OCI-LY7 (cell line): ENCODE results near the gene ANO2. TPM values are rescaled to one million over a fixed set of nuclear protein-coding genes. Genes with fewer than 3 reads are reported as not detected.
"Not testable (repeated sequence)": the region's sequence is repeated elsewhere in the genome, so short reads cannot be mapped to it uniquely, and the experiment has no call there.

Source experiments
- BruUV-seq: library from RNA; stranded (reverse); fragments of 400-500 nt; replicated peaks from 2 replicates; lab custom pipeline; 2021; lab: Mats Ljungman, UMichigan
- CTCF ChIA-PET: fragments of 300-600 bp; sonication (Branson Sonifier 250); formaldehyde crosslinking; loops from one replicate; lab custom pipeline; 2022; ENCODE audit warnings: antibody characterized with exemption; ENCODE audit not compliant: unreplicated experiment; lab: Charles Lee
- POLR2A ChIA-PET: fragments of 300-600 bp; sonication (Branson Sonifier 250); formaldehyde crosslinking; loops from one replicate; lab custom pipeline; 2022; ENCODE audit warnings: antibody characterized with exemption; lab: Charles Lee
- DNase-seq: peaks from one replicate; pipeline ENCODE4 v3.0.0-alpha.2; 2015; ENCODE audit warnings: low spot score
- H2AFZ ChIP-seq: fragments of 200-600 bp; sonication (generic), shearing (Covaris generic); 2 replicates; pipeline ENCODE4 v1.6.1; 2014; ENCODE audit warnings: mild to moderate bottlenecking, antibody characterized with exemption, low read length, moderate library complexity
- H3K27ac ChIP-seq: fragments of 200-600 bp; sonication (generic); 2 replicates; pipeline ENCODE4 v1.5.1; 2014; ENCODE audit warnings: mixed run types, low read depth, mild to moderate bottlenecking, moderate library complexity, low read length, inconsistent platforms; ENCODE audit not compliant: poor library complexity, severe bottlenecking
- H3K36me3 ChIP-seq: fragments of 200-600 bp; sonication (generic); 2 replicates; pipeline ENCODE4 v1.6.1; 2014; ENCODE audit warnings: mild to moderate bottlenecking, antibody characterized with exemption, low read length, moderate library complexity, mixed read lengths; ENCODE audit not compliant: insufficient read depth
- H3K4me1 ChIP-seq: fragments of 200-600 bp; sonication (generic); 2 replicates; pipeline ENCODE4 v1.5.1; 2014; ENCODE audit warnings: mild to moderate bottlenecking, low read length; ENCODE audit not compliant: insufficient read depth, poor library complexity, severe bottlenecking
- H3K4me2 ChIP-seq: fragments of 200-600 bp; sonication (generic); 2 replicates; pipeline ENCODE4 v1.6.1; 2014; ENCODE audit warnings: mild to moderate bottlenecking, low read length
- H3K4me3 ChIP-seq: fragments of 200-600 bp; sonication (generic); 2 replicates; pipeline ENCODE4 v1.5.1; 2014; ENCODE audit warnings: mild to moderate bottlenecking, low read depth, low read length; ENCODE audit not compliant: poor library complexity, severe bottlenecking
- H3K79me2 ChIP-seq: fragments of 200-600 bp; sonication (generic); 2 replicates; pipeline ENCODE4 v1.6.1; 2016; ENCODE audit warnings: low read depth, mild to moderate bottlenecking, low read length, moderate library complexity, mixed read lengths; ENCODE audit not compliant: insufficient read depth
- H3K9me2 ChIP-seq: fragments of 200-600 bp; sonication (generic); 2 replicates; pipeline ENCODE4 v1.6.1; 2016; ENCODE audit warnings: mild to moderate bottlenecking, low read length, mixed read lengths; ENCODE audit not compliant: insufficient read depth
- H3K9me3 ChIP-seq: fragments of 200-600 bp; sonication (generic); 2 replicates; pipeline ENCODE4 v1.6.1; 2014; ENCODE audit warnings: mild to moderate bottlenecking, mixed run types, low read length, mixed read lengths
- H4K20me1 ChIP-seq: fragments of 200-600 bp; sonication (generic); 2 replicates; pipeline ENCODE4 v1.6.1; 2014; ENCODE audit warnings: mild to moderate bottlenecking, antibody characterized with exemption, low read length, moderate library complexity, mixed read lengths; ENCODE audit not compliant: insufficient read depth
- CTCF ChIP-seq: fragments of 200-600 bp; sonication (generic); conservative IDR thresholded peaks from 2 replicates; pipeline ENCODE4 v1.5.1; 2014; ENCODE audit warnings: mild to moderate bottlenecking, antibody characterized with exemption, low read length, moderate library complexity, mixed read lengths
- EZH2phosphoT487 ChIP-seq: fragments of 200-600 bp; sonication (generic); IDR thresholded peaks from 2 replicates; pipeline ENCODE4 v1.6.1; 2018; ENCODE audit warnings: low read depth, borderline replicate concordance, mild to moderate bottlenecking, mixed run types, antibody characterized with exemption, low read length, moderate library complexity, mixed read lengths
- intact Hi-C: fragments of 100-400 bp; cut with micrococcal nuclease; formaldehyde crosslinking; loops from one replicate; pipeline ENCODE4 v1.10.0; 2022; ENCODE audit not compliant: unreplicated experiment
- total RNA-seq, 2 experiments: library from RNA; depleted of rRNA in 1 of 2; stranded (reverse); fragments of >200 nt in 1 of 2; shearing (Covaris generic) in 1 of 2; gene quantifications; 2 replicates each; pipeline ENCODE4 v1.2.3, GENCODE V29; 2014 to 2022

Gene ANO2
- total RNA-seq, 2 experiments from 2014 or later = not detected

DNA sequence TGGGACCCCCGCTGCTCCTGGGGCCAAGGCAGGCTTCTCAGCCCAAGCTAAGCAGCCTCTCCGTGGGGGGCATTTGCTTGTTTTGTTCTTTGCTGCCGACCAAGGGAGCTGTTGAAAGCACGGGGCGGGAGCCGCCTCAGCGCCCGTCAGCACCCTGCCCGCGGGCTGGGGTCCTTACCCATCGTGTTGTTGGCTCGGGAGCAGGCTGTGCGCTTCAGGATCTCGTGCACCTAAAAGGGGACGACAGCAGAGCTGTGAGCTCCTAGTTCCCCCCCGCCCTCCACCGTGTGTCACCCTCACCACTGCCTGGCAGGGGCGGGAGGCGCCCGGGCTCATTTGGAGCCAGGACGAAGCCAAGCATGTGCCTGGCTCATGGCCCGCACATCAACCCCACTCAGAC is 117.5 kb downstream of the ANO2 start:
- no peaks in the 10 kb centered on the region for H3K9me2 ChIP-seq
- no peaks in the 10 kb centered on the region for H3K4me1 ChIP-seq
- ChIA-PET POLR2A (no interaction called here), CTCF (no interaction called here)
- no peak for DNase-seq
- H3K36me3 ChIP-seq = no peaks in the 10 kb centered on the region
- H3K4me2 ChIP-seq = no peak overlapping the region
- TF ChIP-seq CTCF = no peak
- TF ChIP-seq EZH2phosphoT487 = no peak
- no TSS peak for BruUV-seq
- no peaks in the 10 kb centered on the region for H4K20me1 ChIP-seq
- no peak overlapping the region for H2AFZ ChIP-seq
- H3K4me3 ChIP-seq = no peak overlapping the region
- intact Hi-C loops = no loop called here
- no peaks in the 10 kb centered on the region for H3K79me2 ChIP-seq
- no peaks in the 10 kb centered on the region for H3K9me3 ChIP-seq
- no peak overlapping the region for H3K27ac ChIP-seq

- DNase-seq, H2AFZ ChIP-seq, H3K4me1 ChIP-seq, H3K9me3 ChIP-seq, H3K9me2 ChIP-seq, BruUV-seq, H3K4me3 ChIP-seq, H3K36me3 ChIP-seq, H4K20me1 ChIP-seq, H3K4me2 ChIP-seq, H3K27ac ChIP-seq, intact Hi-C loops, H3K79me2 ChIP-seq, CTCF ChIA-PET: not testable (repeated sequence)
- POLR2A ChIA-PET = interaction anchor here (0.9 kb wide), 1 partner anchor 121 kb away, joined by 3 read pairs; no protein-coding TSS in a partner anchor
Observed at GRCh38 chr12:5825761-5826160, 119.3 kb downstream of the ANO2 start.

DNA sequence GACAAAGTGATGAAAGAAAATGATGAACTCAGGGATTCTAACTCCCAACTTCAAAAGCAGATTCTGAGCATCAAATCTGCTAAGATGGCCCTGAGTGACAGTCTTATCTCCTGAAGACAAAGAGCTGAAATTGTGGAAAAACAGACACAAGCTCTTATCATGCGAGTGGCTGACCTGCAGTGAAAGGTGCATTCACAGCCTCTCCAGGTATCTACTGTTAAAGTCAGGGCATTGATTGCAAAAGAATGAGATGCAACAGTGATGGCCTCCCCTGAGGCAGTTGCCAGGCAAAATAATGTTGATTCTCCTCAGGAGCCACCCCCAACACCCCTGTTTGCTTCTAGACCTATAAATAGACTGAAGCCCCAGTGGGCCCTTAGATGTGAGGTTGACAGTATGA is 126.2 kb downstream of the ANO2 start:
- H3K27ac ChIP-seq, intact Hi-C loops, BruUV-seq, H3K4me2 ChIP-seq, H4K20me1 ChIP-seq, H2AFZ ChIP-seq, H3K4me1 ChIP-seq, H3K36me3 ChIP-seq, POLR2A ChIA-PET, H3K79me2 ChIP-seq, H3K4me3 ChIP-seq, DNase-seq, H3K9me2 ChIP-seq, CTCF ChIA-PET, H3K9me3 ChIP-seq: not testable (repeated sequence)

DNA sequence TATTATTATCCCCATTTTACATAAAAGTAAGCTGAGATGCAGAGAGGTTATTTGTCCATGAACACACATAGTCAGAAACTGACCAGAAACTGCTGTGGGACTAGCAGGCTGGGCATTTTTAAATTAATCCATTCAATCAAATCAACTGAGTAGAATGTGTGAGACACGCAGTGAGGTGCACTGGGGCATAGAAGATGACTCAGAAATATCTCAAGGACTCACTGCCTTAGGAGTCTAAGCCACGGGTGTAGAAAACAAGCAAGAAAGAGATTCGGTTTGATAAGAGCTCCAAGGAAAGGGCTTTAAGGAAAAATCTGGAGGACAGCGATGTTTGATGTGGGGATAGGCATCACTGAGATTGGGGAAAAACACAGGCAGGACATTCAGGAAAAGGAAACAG is 127.8 kb downstream of the ANO2 start:
- Histone ChIP-seq H3K79me2 (no peaks in the 10 kb centered on the region), H2AFZ (no peak overlapping the region), H3K4me1 (no peaks in the 10 kb centered on the region), H4K20me1 (no peaks in the 10 kb centered on the region), H3K36me3 (no peaks in the 10 kb centered on the region), H3K4me3 (no peak overlapping the region), H3K9me2 (no peaks in the 10 kb centered on the region), H3K27ac (no peak overlapping the region), H3K9me3 (no peaks in the 10 kb centered on the region), H3K4me2 (no peak overlapping the region)
- intact Hi-C loops = no loop called here
- BruUV-seq = no TSS peak
- no peak for DNase-seq
- POLR2A ChIA-PET = no interaction called here
- no peak for TF ChIP-seq EZH2phosphoT487
- no peak for TF ChIP-seq CTCF
- CTCF ChIA-PET = no interaction called here
